A549 (cell line): ENCODE data around the gene GOLGA3. TPM values are rescaled to one million over a fixed set of nuclear protein-coding genes. Genes with fewer than 3 reads are reported as not detected.

Experiments used
- ATAC-seq, 2 experiments: fragments of 200-7000 bp in 1 of 2; fragments of >200 bp in 1 of 2; cut with Nextera tagmentation in 1 of 2; cut with Tn5 transposase in 1 of 2; 3 replicates each; pipeline versions ENCODE4 v1.8.0 to v1.9.1; 2018 to 2020; ENCODE audit warnings: mild to moderate bottlenecking in 1 of 2, moderate library complexity in 1 of 2
- CTCF ChIA-PET: fragments of 300-600 bp; sonication (Branson Sonifier 250); formaldehyde crosslinking; extraction: SDS; loops from one replicate; lab custom pipeline; 2021; ENCODE audit warnings: antibody characterized with exemption, inconsistent platforms; lab: Yijun Ruan, JAX
- POLR2A ChIA-PET: fragments of 350-600 bp; formaldehyde crosslinking; extraction: SDS; loops from one replicate; lab custom pipeline; 2021; ENCODE audit warnings: antibody characterized with exemption, inconsistent platforms; lab: Yijun Ruan, JAX
- DNase-seq, 2 experiments: peaks; one replicate each; pipeline versions ENCODE4 v3.0.0 to v3.0.0-alpha.2; 2011 to 2016; ENCODE audit warnings: low read depth in 1 of 2, low spot score in 1 of 2
- FAIRE-seq: peaks from 2 replicates; lab custom pipeline; 2011; peaks lifted over from hg19 to GRCh38; lab: Jason Lieb, UNC
- H3K27ac ChIP-seq, 2 experiments: fragments of >200 bp; sonication (Bioruptor Twin); formaldehyde crosslinking; 3 replicates each; pipeline ENCODE4 v1.5.1; 2016 to 2017
- H3K4me1 ChIP-seq: fragments of >200 bp; sonication (Bioruptor Twin); formaldehyde crosslinking; 3 replicates; pipeline ENCODE4 v1.6.1; 2016
- H3K4me2 ChIP-seq: fragments of >200 bp; sonication (Bioruptor Twin); formaldehyde crosslinking; 3 replicates; pipeline ENCODE4 v1.6.1; 2016
- H3K4me3 ChIP-seq: fragments of >200 bp; sonication (Bioruptor Twin); formaldehyde crosslinking; 3 replicates; pipeline ENCODE4 v1.5.1; 2016
- H3K9me3 ChIP-seq: fragments of >200 bp; sonication (Bioruptor Twin); formaldehyde crosslinking; 3 replicates; pipeline ENCODE4 v1.6.1; 2016
- CBX8 ChIP-seq: fragments of 200-600 bp; sonication (generic); IDR thresholded peaks from 2 replicates; pipeline ENCODE4 v1.6.1; 2016
- CHD2 ChIP-seq: fragments of 150-350 bp; IDR thresholded peaks from 2 replicates; pipeline ENCODE4 v1.6.1; 2014; ENCODE audit warnings: low read length; ENCODE audit not compliant: partially characterized antibody
- EHF ChIP-seq: fragments of 250-450 bp; sonication (Bioruptor Pico); IDR thresholded peaks from 2 replicates; pipeline ENCODE4 v1.5.0; 2020; ENCODE audit warnings: mild to moderate bottlenecking
- EHMT2 ChIP-seq: fragments of 200-600 bp; sonication (generic); IDR thresholded peaks from 2 replicates; pipeline ENCODE4 v1.6.1; 2016; ENCODE audit warnings: antibody characterized with exemption, low read depth, mild to moderate bottlenecking, moderate library complexity
- EP300 ChIP-seq, 2 experiments: fragments of >200 bp; sonication (Bioruptor Twin); formaldehyde crosslinking; IDR thresholded peaks; 2 replicates in 1 of 2; 3 replicates in 1 of 2; pipeline ENCODE4 v1.6.1; 2016 to 2017
- FOSB ChIP-seq: fragments of 250-450 bp; sonication (Bioruptor Pico); IDR thresholded peaks from 2 replicates; pipeline ENCODE4 v1.5.0; 2020; ENCODE audit warnings: mild to moderate bottlenecking, moderate library complexity
- FOSL2 ChIP-seq, 2 experiments: fragments of 450-650 bp in 1 of 2; fragments of >200 bp in 1 of 2; sonication (Bioruptor Twin) in 1 of 2; formaldehyde crosslinking; IDR thresholded peaks; 2 replicates each; pipeline versions ENCODE4 v1.5.0 to v1.6.1; 2016 to 2020; ENCODE audit warnings: mild to moderate bottlenecking in 1 of 2, moderate library complexity in 1 of 2
- FOXS1 ChIP-seq: fragments of 250-450 bp; sonication (Bioruptor Pico); IDR thresholded peaks from 2 replicates; pipeline ENCODE4 v1.5.0; 2020; ENCODE audit warnings: mild to moderate bottlenecking, moderate library complexity
- HEYL ChIP-seq: fragments of 250-450 bp; sonication (Bioruptor Pico); IDR thresholded peaks from 2 replicates; pipeline ENCODE4 v1.8.0; 2021; ENCODE audit warnings: mild to moderate bottlenecking, moderate library complexity
- HOXA7 ChIP-seq: fragments of 250-450 bp; sonication (Bioruptor Pico); IDR thresholded peaks from 2 replicates; pipeline ENCODE4 v1.5.0; 2020; ENCODE audit warnings: mild to moderate bottlenecking, moderate library complexity
- HOXB5 ChIP-seq: fragments of 250-450 bp; sonication (Bioruptor Pico); IDR thresholded peaks from 2 replicates; pipeline ENCODE4 v1.5.0; 2020; ENCODE audit warnings: mild to moderate bottlenecking, moderate library complexity
- MAFK ChIP-seq: fragments of 450-650 bp; IDR thresholded peaks from 2 replicates; pipeline ENCODE4 v1.6.1; 2014; ENCODE audit not compliant: partially characterized antibody
- NFE2L2 ChIP-seq: fragments of 150-350 bp; conservative IDR thresholded peaks from 2 replicates; pipeline ENCODE4 v1.6.1; 2014; ENCODE audit warnings: low read length
- NPAS2 ChIP-seq: fragments of 250-450 bp; sonication (Bioruptor Pico); IDR thresholded peaks from 2 replicates; pipeline ENCODE4 v1.8.0; 2022; ENCODE audit warnings: mild to moderate bottlenecking, moderate library complexity, borderline replicate concordance
- NR3C1 ChIP-seq: fragments of >200 bp; sonication (Bioruptor Twin); formaldehyde crosslinking; IDR thresholded peaks from 3 replicates; pipeline ENCODE4 v1.6.1; 2017
- POLR2AphosphoS2 ChIP-seq: conservative IDR thresholded peaks from 2 replicates; pipeline ENCODE4 v1.6.1; 2012; ENCODE audit warnings: low read length, improper control_type of control experiment, inconsistent platforms
- RARB ChIP-seq: fragments of 250-450 bp; sonication (Bioruptor Pico); IDR thresholded peaks from 2 replicates; pipeline ENCODE4 v1.8.0; 2021; ENCODE audit warnings: mild to moderate bottlenecking, moderate library complexity
- RCOR1 ChIP-seq: fragments of 150-350 bp; IDR thresholded peaks from 2 replicates; pipeline ENCODE4 v1.6.1; 2014; ENCODE audit warnings: antibody characterized with exemption, low read length, low read depth
- RFX5 ChIP-seq: fragments of 450-650 bp; IDR thresholded peaks from 2 replicates; pipeline ENCODE4 v1.7.1; 2014; ENCODE audit warnings: antibody characterized with exemption, mild to moderate bottlenecking, moderate library complexity
- SMC3 ChIP-seq: fragments of >200 bp; sonication (Bioruptor Twin); formaldehyde crosslinking; IDR thresholded peaks from 3 replicates; pipeline ENCODE4 v1.6.1; 2018; ENCODE audit warnings: inconsistent platforms
- SREBF2 ChIP-seq: fragments of 450-650 bp; IDR thresholded peaks from 2 replicates; pipeline ENCODE4 v1.6.1; 2014; ENCODE audit warnings: mild to moderate bottlenecking, moderate library complexity
- ZC3H11A ChIP-seq: fragments of 450-650 bp; IDR thresholded peaks from 2 replicates; pipeline ENCODE4 v1.6.1; 2014; ENCODE audit warnings: antibody characterized with exemption, mild to moderate bottlenecking
- ZFP36 ChIP-seq: fragments of 450-650 bp; IDR thresholded peaks from 2 replicates; pipeline ENCODE4 v1.6.1; 2014; ENCODE audit warnings: borderline replicate concordance; ENCODE audit not compliant: partially characterized antibody
- ZNF302 ChIP-seq: fragments of 250-450 bp; sonication (Bioruptor Pico); IDR thresholded peaks from 2 replicates; pipeline ENCODE4 v1.9.0; 2021; ENCODE audit warnings: inconsistent platforms, mild to moderate bottlenecking, moderate library complexity
- ZSCAN20 ChIP-seq: fragments of 250-450 bp; sonication (Bioruptor Pico); IDR thresholded peaks from 2 replicates; pipeline ENCODE4 v1.8.0; 2022; ENCODE audit warnings: mild to moderate bottlenecking, moderate library complexity
- WGBS: methylation state at CpG from one replicate; pipeline ENCODE4 v1.1.6; 2017; ENCODE audit errors: missing lambda C conversion rate; 5-methylcytosine and 5-hydroxymethylcytosine counted together
- polyA plus RNA-seq, 4 experiments: library from polyadenylated mRNA; depleted of rRNA in 3 of 4; stranded (reverse); fragments of >200 nt; fragmentation: RNase III in 1 of 4; extraction: RNeasy Plus Mini Kit Qiagen cat#74134 plus additional on column Dnase treatment in 1 of 4; gene quantifications; 2 replicates in 3 of 4; 3 replicates in 1 of 4; pipeline ENCODE4 v1.2.3, GENCODE V29; 2011 to 2017
- TF ChIP-seq, protein P1 (sequence below): fragments of 200-600 bp; sonication (generic); IDR thresholded peaks from 2 replicates; pipeline ENCODE4 v1.6.1; 2016; ENCODE audit warnings: antibody characterized with exemption, mild to moderate bottlenecking, moderate library complexity

GOLGA3 gene
- polyA plus RNA-seq, 2 of the 4 experiments (the other 2 are of a cell fraction) = 23.0 to 25.5 TPM

DNA sequence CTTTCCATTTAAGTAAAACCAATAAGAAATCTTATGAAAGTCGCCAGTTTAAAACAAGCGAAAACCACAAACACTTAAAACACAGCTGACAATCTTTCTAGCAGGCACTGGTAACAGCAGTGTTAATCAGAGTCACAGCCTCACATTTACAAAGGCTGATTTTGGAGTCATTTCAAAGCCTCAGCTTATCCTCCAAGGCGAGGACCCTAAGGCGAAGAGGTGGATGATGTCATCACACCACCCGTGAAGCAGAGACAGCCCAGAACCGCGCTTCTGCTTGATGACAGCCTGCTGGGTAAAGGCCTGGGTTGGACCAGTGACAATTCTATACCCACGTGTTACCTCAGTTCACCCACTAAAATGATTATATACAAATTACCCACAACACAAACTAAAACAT lies 10.1 kb downstream of the GOLGA3 start:
- FAIRE-seq = no peak
- Histone ChIP-seq H3K4me2 (no peak overlapping the region), H3K4me3 (no peak overlapping the region), H3K27ac (no peak overlapping the region), H3K9me3 (no peaks in the 10 kb centered on the region), H3K4me1 (no peaks in the 10 kb centered on the region)
- TF ChIP-seq ZNF302 (CRISPR knock-in tag) (no peak), EHMT2 (no peak), ZFP36 (no peak), RFX5 (no peak), HOXB5 (CRISPR knock-in tag) (no peak), ZSCAN20 (CRISPR knock-in tag) (no peak), EHF (no peak), CHD2 (no peak), FOXS1 (CRISPR knock-in tag) (no peak), MAFK (no peak), EP300 (IDR thresholded peaks at IDR 0.05) (no peak), FOSB (CRISPR knock-in tag) (no peak), HEYL (CRISPR knock-in tag) (no peak), NPAS2 (CRISPR knock-in tag) (no peak), FOSL2 (IDR thresholded peaks at IDR 0.05) (no peak), FOSL2 (CRISPR knock-in tag; IDR thresholded peaks at IDR 0.05) (no peak), NFE2L2 (no peak)
- TF ChIP-seq, protein P1, sequence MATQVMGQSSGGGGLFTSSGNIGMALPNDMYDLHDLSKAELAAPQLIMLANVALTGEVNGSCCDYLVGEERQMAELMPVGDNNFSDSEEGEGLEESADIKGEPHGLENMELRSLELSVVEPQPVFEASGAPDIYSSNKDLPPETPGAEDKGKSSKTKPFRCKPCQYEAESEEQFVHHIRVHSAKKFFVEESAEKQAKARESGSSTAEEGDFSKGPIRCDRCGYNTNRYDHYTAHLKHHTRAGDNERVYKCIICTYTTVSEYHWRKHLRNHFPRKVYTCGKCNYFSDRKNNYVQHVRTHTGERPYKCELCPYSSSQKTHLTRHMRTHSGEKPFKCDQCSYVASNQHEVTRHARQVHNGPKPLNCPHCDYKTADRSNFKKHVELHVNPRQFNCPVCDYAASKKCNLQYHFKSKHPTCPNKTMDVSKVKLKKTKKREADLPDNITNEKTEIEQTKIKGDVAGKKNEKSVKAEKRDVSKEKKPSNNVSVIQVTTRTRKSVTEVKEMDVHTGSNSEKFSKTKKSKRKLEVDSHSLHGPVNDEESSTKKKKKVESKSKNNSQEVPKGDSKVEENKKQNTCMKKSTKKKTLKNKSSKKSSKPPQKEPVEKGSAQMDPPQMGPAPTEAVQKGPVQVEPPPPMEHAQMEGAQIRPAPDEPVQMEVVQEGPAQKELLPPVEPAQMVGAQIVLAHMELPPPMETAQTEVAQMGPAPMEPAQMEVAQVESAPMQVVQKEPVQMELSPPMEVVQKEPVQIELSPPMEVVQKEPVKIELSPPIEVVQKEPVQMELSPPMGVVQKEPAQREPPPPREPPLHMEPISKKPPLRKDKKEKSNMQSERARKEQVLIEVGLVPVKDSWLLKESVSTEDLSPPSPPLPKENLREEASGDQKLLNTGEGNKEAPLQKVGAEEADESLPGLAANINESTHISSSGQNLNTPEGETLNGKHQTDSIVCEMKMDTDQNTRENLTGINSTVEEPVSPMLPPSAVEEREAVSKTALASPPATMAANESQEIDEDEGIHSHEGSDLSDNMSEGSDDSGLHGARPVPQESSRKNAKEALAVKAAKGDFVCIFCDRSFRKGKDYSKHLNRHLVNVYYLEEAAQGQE = no peak
- WGBS = 92% methylated on average over 8 of the region's 8 CpGs
- no peak for DNase-seq
- ChIA-PET POLR2A (no interaction called here), CTCF (no interaction called here)
- ATAC-seq = no peak

DNA sequence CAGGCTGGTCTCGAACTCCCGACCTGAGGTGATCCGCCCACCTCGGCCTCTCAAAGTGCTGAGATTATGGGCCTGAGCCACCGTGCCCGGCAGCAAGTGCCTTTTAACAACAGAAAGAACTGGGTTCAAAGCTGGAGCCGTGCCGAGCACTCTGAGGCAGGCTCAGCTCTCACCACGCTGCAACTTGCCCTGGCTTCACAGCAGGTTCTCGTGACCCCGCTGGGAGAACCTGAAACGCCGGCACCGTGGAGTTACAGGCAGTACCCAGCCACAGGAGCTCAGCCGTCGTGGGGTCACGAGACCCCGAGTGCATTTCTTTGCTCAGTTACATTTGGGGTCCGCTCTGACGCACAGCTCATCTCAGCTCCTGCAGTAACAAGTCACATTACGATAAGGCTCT lies 14.4 kb downstream of the GOLGA3 start:
- POLR2A ChIA-PET = no interaction called here
- no peak overlapping the region for H3K4me3 ChIP-seq
- 94% methylated on average over 21 of the region's 21 CpGs for WGBS
- no peak overlapping the region for H3K4me2 ChIP-seq
- CTCF ChIA-PET = no interaction called here
- no peaks in the 10 kb centered on the region for H3K9me3 ChIP-seq
- no peaks in the 10 kb centered on the region for H3K4me1 ChIP-seq
- FAIRE-seq (no peak), ATAC-seq (no peak), DNase-seq (no peak)
- H3K27ac ChIP-seq = no peak overlapping the region
- TF ChIP-seq ZC3H11A (no peak), SREBF2 (no peak), HOXA7 (CRISPR knock-in tag) (no peak), RCOR1 (no peak), NPAS2 (CRISPR knock-in tag) (no peak)

DNA sequence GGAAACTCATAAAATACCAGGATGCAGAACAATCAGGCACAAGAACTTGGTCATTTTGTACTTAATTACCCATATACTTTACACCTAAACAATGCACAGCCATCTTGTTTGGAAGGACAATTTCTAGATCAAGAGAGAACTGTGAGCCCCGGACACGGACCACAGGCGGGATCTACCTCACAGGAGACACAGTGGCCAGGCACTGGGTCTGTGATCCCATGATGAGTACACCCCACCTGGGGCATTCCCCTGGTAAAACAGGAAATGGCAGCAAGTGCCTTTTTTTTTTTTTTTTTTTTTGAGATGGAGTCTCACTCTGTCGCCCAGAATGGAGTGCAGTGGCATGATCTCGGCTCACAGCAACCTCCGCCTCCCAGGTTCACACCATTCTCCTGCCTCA lies 15.2 kb downstream of the GOLGA3 start:
- no peak for TF ChIP-seq CBX8
- TF ChIP-seq SMC3 = no peak
- no peak for TF ChIP-seq NR3C1
- TF ChIP-seq POLR2AphosphoS2 = no peak
- no peak for TF ChIP-seq NFE2L2
- no peak for TF ChIP-seq SREBF2
- no peak for TF ChIP-seq NPAS2 (CRISPR knock-in tag)
- TF ChIP-seq RARB (CRISPR knock-in tag) = no peak
- Histone ChIP-seq H3K9me3 (no peaks in the 10 kb centered on the region), H3K27ac (no peak overlapping the region), H3K4me3 (no peak overlapping the region), H3K4me2 (no peak overlapping the region), H3K4me1 (no peaks in the 10 kb centered on the region)
- FAIRE-seq (no peak), ATAC-seq (no peak), DNase-seq (no peak)
- ChIA-PET CTCF (no interaction called here), POLR2A (no interaction called here)
- WGBS = 96% methylated on average over 6 of the region's 6 CpGs
